ENCODE data around the gene MPZL2. TPM values are rescaled to one million over a fixed set of nuclear protein-coding genes. Genes with fewer than 3 reads are reported as not detected.

The MPZL2 gene
- total RNA-seq, 1 donor: 2.4 TPM

DNA sequence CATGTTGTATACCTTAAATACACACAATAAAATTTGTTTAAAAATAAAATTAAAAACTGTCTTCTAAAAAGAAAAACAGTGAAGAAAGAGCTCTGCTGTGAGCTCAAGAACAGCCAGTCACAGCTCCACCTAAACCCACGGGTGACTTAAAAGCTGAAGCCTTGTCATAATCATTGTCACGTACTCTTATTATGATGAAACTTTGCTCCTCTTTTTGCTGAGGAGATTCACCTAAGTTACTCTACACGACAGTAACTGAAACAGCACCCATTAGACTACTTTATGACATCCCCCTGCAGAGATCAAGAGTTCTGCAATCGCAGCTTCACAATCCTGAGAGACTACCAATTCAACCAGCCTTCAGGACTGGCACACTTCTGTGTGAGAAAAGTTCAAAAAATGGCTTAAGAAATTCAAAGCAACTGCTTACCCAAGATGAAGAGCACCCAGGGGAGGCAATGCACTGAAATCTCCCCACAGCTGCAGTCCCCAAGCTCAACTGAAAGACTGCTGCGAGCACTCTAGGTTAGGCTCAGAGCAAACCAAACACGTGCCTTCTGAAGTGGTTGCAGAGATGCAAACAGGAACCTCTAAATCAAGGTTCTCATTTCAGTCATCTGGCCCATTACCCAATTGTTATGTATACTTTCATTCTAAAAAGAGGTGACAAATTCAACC is 39.4 kb downstream of the MPZL2 start, which contains the start of gene JAML:
TSS of gene JAML (minus strand) at position 501 of the 678 bp plus-strand sequence. CDS start 10,145 bp downstream, outside the sequence.
- peak in 2 of 3 donors; percentile 51 to 52 for DNase-seq (ENCODE audit: low read depth in 2 of 3, low spot score in 2 of 3)

DNA sequence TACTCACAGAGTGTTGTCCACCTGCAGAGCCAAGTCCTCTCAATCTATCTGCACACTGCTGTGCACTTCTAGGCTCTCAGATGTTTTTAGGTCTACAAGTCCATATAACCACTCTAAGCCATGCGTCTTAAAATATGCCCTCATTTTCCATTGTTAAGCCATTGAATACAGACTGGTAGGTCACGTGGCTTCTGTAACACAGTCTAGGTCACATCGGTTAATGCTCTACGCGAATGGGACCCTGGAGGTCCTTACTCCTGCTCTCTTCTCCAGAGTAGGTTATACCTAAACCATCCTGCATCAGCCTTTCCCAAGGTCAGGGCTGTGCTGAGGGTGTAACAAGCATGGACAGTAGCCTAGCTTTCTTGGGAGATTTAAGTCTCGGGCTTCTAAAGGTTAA is 40.1 kb downstream of the MPZL2 start:
- no peak for DNase-seq (ENCODE audit: low read depth in 2 of 3, low spot score in 2 of 3)

DNA sequence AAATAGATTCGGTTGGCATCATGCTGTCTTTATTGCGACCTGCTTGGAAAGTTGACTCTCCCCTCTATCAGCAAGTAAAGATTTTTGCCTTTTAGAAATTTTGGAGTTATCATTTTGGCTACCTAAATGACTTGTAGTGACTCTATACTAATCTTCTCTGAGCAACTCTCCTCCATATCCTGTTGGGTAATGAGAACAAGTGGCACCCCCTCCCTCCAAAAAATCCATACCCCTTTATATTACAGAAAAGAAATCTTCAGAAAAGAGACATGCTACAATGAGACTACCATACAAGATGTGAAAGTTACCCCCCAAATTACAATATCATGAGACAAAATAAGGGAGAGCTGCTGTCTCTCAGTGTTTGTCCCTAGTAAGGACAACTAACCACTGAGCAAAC is 40.5 kb downstream of the MPZL2 start:
- no peak for DNase-seq (ENCODE audit: low read depth in 2 of 3, low spot score in 2 of 3)

DNA sequence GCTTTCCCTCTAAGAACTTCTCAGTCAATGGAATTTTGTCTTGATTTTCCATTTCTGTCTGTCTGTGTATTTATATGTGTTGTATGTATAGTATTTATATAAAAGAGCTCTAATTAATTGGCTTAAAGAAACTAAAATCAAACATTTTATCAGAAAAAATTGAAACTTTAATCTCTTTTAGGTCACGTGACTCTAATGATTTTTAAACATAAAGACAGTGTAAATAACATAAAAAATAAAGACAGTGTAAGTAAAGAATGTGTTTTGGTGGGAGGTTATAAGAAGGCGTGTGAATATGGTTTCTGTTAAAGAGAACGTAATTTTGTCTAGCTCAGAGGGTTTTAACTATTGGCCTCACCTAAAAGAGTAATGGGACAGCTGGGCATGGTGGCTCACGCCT is 41.7 kb downstream of the MPZL2 start:
- no peak for DNase-seq (ENCODE audit: low read depth in 2 of 3, low spot score in 2 of 3)

DNA sequence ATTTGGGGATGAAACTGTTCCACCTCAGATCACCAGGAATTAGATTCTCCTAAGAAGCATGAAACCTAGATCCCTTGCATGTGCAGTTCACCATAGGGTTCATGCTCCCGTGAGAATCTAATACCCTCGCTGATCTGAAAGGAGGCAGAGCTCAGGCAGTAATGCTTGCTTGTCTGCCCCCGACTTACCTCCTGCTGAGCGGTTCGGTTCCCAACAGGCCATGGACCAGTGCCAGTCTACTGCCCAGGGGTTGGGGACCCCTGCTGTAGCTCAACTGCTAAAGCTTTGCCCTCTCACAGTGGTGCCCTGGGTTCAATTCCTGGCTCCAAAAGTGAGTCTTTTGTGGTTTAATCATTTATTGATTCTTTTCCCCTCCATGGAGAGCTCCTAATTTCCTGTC is 42.7 kb downstream of the MPZL2 start:
- DNase-seq (ENCODE audit: low read depth in 2 of 3, low spot score in 2 of 3): no peak

DNA sequence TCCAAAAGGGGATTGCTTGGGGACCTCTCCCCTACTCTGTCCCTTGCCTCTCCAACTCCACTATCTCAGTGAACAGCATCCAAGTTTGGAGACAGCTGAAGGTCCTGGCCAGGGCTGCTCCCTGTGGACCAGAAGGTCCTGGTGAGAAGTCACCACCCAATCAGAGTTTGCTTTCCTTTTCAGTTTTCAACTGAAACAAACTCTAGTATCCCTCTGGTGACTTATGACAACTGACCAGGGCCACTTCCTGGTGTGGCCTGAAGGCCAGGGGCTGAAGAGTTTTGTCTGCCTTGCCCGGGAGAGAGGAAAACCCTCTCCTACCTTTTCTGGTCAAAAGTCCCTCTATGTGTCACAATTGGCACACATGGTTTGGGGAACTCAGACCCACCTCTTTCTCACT is 44.4 kb downstream of the MPZL2 start:
- no peak for DNase-seq (ENCODE audit: low read depth in 2 of 3, low spot score in 2 of 3)

DNA sequence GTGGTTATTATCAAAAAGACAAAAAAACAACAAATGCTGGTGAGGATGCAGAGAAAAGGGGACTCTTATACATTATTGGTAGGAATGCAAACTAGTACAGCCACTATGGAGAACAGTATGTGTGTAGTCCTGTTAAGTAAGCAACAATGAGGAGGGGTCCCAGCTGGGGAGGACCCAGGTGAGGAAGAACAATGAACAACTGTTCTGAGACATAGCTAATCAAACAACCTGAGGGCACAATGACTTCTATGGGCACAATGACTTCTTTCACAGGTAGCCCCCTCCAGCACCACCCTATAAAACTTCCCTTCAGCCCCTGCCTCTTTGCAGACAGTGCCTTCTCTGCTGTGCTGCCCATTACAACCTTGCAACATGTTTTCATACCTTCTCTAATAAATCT is 44.9 kb downstream of the MPZL2 start:
- DNase-seq (ENCODE audit: low read depth in 2 of 3, low spot score in 2 of 3): no peak

DNA sequence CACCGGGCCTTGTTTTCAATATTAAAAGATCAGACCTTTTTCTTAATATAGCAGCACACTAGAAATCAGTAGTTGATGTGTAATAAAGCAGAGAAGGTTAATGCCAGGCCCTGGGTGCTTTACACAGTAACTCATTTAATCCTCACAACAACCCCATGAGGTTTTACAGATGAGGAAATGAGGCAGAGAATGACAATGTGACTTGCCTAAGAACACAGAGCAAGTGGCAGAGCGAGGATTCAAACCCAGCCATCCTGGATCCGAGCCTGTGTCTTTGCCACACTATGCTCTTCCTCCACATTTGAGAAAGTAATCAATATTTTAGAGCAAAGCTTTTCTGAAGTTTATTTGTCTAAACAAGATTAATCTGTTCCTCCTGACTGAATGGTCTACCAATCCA is 46.5 kb downstream of the MPZL2 start:
- DNase-seq (ENCODE audit: low read depth in 2 of 3, low spot score in 2 of 3): no peak

DNA sequence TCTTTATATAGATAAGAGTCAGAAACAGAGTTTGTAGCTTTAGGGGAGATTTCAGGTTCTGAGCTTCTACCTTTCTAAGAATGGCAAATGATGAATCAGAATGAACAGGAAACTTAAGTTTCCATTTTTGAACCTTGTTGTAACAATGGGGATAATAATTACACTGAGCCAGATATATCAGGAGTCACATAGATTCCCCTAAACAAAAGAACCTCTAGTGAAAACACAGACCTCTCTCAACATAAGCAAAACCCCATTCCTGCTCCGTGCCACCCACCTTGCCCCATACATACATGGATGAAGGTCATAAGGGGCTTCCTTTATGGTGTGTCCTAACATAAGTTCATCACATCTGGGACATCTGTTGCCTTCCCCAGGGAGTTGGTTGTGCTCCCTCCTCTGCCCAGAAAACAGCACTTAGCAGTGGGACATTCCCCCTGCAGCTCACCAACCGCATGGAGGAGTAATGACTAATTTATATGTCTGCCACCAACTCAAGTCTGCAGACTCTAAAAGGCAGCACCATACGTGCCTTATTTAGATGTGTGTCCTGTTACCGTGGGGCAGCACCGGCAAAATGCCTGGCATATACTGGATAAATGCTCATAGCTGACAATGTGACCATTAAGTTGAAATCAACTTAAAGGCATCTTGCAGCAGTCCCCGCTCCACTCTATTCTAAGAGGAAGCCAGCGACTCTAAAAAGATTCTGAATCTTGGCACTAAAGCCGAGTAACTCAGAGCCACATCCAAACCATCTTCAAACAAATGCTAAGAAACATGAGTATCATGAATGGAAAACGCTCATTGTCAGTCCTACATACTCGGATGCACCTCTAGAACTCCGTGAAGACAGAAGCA is 47.2 kb downstream of the MPZL2 start:
- DNase-seq (ENCODE audit: low read depth in 2 of 3, low spot score in 2 of 3): no peak

DNA sequence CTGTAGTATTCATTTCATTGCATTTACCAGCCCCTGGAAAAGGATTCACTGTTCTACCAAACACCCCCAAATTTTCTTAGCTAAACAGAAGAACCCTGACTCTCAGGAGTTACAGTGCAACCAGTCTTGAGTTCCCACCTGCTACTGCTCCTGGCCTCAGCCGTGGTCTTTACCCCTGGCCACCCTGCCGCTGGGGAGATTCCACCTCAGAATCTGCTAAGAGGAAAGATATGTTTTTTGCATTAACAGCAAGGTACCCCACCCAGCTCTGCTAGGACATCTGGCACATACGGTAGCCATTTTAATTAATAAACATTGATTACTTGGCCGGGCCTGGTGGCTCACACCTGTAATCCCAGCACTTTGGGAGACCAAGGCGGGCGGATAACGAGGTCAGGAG is 48.3 kb downstream of the MPZL2 start:
- DNase-seq (ENCODE audit: low read depth in 2 of 3, low spot score in 2 of 3): no peak

DNA sequence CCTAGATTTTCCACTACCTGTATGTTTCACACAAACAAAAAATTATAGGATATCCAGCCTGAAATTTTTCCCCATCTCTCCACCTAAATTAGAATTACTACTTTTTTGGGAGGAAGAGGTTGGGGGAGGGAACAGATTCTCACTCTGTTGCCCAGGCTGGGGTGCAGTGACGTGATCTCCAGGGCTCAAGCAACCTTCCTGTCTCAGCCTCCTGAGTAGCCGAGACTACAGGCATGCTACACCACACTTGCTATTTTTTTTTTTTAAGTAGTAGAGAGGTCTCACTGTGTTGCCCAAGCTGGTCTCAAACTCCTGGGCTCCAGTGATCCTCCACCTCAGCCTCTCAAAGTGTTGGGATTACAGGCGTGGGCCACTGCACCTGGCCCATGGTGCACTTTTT is 48.8 kb downstream of the MPZL2 start:
- DNase-seq (ENCODE audit: low read depth in 2 of 3, low spot score in 2 of 3): no peak

DNA sequence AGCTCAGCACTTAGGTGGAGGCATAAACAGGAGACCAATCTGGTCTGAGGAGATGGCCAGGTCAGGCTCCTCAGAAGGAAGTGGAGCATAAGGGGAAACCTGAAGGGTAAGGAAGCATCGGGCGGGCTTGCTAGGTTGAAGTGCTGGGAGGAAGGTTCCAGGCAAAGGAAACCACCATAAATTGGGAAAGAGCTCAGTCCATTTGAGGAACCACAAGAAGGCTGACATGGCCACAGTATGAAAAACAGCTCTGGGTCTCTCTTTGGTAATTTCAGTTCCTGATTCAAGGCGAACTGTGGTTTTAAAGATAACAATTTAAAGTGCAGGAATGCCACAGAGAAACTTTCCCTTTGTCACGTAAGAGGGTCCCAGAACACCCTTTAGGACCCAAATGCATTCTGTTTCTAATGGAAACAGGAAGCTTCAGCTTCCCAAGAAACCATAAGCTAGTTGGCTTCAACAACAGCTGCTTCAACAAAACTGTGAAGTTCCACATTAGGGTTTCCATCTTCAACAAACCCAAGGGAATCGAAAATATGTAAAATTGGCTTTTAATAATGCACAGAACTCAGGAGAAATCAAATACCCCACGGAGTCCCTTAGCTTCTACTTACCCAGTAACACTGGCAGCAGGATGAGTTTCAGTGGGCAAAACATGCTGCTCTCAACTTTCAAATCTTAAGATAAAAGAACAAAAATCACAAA is 49.7 kb downstream of the MPZL2 start:
- no peak for DNase-seq (ENCODE audit: low read depth in 2 of 3, low spot score in 2 of 3)

DNA sequence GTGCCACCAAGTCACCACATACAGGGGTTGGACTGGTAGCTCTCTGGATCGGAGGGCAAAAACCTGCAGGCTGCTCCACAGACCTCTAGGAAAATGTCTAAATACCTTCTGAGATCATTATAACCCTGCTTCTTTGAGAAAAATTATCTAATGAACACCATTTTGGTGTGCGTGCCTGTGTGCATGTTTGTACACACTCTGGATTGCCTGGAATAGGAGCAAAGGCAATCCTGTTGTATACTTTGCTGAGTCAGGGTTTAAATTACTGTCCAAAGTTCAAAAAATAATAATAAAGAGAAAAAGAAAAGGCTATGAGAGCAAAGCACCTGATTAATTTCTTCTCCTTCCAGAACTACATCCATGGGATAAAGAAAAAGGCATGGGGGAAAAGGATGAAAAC is 50.3 kb downstream of the MPZL2 start:
- DNase-seq (ENCODE audit: low read depth in 2 of 3, low spot score in 2 of 3): no peak

DNA sequence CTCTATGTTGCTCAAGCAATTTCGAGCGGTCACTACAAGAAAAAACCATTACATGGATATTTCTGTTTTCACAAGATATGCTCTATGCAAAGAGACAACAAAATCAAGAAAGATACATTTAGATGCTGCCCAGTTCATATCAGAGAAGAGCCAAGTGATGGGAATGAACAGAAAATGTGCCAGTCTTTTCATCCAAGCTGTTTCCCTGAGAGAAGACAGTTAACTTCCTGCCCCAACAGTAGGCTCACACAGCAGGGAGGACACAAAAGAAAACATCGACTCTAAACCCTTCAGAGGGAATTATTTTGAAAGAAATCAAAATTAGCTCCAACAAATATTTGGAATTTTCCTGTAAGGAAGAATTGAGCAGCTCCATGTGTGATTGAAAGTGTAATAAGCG is 50.9 kb downstream of the MPZL2 start:
- no peak for DNase-seq (ENCODE audit: low read depth in 2 of 3, low spot score in 2 of 3)

DNA sequence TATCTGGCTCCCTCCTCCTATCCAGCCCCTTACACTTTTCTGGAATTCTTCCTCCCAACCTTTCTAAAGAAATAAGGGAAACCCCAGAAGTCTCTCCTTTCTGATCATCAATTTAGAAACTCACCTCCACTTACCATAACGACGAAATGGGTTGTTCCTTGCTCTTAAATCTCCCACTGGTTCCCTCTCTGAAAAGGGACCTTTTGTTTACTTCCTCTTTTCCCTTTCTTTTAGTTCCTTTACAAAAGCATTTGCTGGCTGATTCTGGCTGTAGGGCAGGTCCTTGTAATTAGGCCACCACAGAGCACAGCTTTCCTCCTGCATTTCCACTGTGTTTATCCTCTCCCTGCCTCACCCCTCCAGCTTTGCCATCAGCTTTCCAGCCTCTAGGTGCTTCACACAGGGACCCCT is 51.3 kb downstream of the MPZL2 start:
- DNase-seq (ENCODE audit: low read depth in 2 of 3, low spot score in 2 of 3): no peak

DNA sequence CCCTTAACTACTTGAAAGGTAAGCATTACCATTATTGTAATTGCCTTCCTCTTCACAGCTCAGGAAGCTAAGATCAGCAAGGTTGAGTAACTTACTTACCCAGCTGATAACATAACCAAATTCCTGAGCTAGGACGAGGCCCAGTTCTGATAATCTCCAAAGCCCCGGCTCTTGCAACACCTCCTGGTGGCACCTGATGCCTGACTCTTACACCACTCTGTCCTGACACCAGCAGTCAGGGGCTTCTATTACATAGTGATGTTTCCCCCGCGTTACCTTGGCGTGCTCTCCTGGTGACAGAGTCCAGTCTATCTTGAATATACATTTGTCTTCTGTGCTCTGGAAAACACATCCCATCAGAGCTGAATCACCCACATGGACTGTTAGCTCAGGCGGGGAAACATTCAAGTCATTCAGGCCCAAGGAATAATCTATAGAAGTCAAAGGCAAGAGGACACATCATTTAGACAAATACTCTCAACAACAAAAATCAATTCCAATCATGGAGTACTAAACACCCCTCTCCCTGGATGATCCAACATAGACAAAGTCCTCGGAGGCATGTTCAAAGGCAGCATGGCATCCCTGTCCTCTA is 51.9 kb downstream of the MPZL2 start:
- no peak for DNase-seq (ENCODE audit: low read depth in 2 of 3, low spot score in 2 of 3)

DNA sequence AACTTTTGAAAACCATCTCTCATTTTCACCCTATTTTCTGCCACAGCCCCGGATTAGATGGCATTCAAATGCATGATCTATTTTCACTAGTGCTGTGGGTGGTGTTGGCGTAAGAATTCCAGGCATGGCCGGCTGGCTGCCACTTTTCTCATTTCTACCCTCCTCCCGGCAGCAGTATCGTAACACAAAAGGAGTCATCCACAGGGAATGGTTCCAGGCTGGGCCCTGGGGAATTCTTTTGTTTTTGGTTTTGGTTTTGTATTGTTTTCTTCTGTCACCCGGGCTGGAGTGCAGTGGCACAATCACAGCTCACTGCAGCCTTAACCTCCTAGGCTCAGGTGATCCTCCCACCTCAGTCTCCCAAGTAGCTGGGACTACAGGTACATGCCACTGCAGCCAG is 53.1 kb downstream of the MPZL2 start:
- DNase-seq (ENCODE audit: low read depth in 2 of 3, low spot score in 2 of 3): no peak

DNA sequence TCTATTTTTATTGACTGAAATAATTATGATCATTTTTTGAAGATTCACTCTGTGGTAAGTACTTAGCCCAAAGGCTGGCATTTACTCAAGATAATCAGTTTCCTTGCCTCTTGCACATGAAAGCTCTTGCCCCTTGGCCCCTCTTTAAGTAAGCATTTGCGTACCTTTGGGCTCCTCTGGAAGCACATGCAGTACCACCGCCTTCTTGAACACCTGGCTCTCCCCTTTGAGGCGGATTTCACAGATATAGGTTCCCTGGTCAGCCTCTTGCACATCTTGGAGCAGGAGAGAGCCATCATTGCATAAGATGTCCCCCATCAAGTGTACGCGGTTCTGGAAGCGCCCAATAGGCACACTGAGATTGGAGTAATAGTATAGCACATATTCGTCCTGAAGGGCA is 53.8 kb downstream of the MPZL2 start:
- DNase-seq (ENCODE audit: low read depth in 2 of 3, low spot score in 2 of 3): no peak

DNA sequence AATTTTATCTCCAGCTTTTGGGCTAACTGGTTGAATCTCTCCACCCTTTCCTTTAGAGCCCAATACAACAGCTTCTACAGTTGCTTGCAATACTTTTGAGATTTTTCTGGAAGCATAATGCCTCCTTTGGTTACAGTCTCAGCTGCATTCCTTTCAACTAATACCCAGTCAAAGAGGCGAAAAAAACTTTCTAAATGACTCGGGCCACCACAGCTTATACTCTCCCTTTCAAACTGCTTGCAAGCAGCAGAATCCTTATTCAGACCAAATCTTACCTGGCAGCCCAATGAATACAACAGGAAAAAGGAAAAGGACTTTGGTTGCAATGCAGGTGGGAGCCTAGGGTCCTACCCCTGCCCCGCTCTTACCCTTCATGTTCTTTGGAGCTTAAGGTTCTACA is 55.1 kb downstream of the MPZL2 start:
- no peak for DNase-seq (ENCODE audit: low read depth in 2 of 3, low spot score in 2 of 3)

DNA sequence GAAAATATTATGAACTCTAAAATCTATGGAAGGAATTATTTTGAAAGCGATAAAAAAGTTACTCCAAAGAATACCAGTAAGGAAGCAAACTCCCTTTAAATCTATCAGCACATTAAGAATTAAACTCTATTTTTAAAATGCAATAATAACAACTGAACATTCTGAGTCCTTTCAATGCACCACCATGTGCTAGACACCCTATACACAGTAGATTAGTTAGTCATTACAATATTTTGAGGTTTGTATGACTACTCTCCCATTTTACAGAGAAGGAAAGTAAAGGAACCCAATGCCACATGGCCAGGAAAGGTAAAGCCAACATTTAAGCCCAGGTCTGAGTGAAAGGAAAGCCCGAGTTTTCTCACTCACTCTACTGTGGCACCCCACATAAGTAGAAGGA is 57.0 kb downstream of the MPZL2 start:
- DNase-seq (ENCODE audit: low read depth in 2 of 3, low spot score in 2 of 3): no peak

DNA sequence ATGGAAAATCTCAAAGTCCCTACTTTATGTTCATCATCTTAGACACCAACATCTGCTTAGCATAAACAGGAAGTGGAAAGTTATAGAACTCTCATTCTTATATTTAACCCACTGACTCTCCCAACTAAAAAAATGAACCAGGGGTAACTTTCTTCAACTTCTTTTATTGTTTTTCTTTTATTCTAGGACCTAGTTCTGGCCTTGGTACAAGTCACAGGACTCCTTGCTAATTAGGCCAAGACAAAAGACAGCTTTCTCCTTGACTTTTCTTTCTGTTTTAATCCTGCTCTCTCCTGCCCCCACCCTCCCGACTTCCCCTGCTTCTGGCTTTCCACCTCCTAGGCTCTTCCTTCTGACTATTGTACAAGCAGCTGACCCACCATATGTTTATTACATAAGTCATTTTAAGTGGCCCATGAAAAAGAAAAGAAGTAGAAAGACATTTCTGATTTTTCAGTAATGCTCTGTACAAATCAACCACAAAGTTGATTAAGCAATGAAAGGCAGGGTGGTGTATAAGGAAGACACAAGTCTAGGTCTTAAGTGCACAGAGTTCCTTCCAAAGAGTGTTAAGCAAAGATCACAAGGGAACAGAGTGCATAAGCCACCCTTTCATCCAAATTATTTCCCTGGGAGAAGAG is 57.6 kb downstream of the MPZL2 start:
- DNase-seq (ENCODE audit: low read depth in 2 of 3, low spot score in 2 of 3): no peak
